Effector memory CD8-positive, alpha-beta T cell (primary cell): ENCODE data around the gene CENPF.

ENCODE experiments used
- ATAC-seq: fragments of 150-1000 bp; cut with Tn5 transposase; replicated peaks from 2 replicates; pipeline ENCODE4 v1.10.0; 2021; ENCODE audit warnings: mild to moderate bottlenecking, moderate library complexity
- DNase-seq, 3 experiments: peaks; one replicate each; pipeline ENCODE4 v3.0.0; 2021
- H3K27ac Mint-ChIP-seq, 2 donors: one replicate each; pipeline ENCODE4 v1.8.0; 2022; ENCODE audit warnings: mild to moderate bottlenecking in 2 of 2, mixed read lengths in 2 of 2, moderate library complexity in 2 of 2
- H3K27me3 Mint-ChIP-seq, 2 donors: one replicate each; pipeline ENCODE4 v1.8.0; 2022; ENCODE audit warnings: mixed read lengths in 2 of 2
- H3K36me3 Mint-ChIP-seq: one replicate; pipeline ENCODE4 v1.8.0; 2022; ENCODE audit warnings: mild to moderate bottlenecking, moderate library complexity, mixed read lengths; ENCODE audit not compliant: insufficient read depth
- H3K4me1 Mint-ChIP-seq, 2 donors: one replicate each; pipeline ENCODE4 v1.8.0; 2022; ENCODE audit warnings: low read depth in 2 of 2, mixed read lengths in 2 of 2
- H3K4me3 Mint-ChIP-seq, 2 donors: one replicate each; pipeline ENCODE4 v1.8.0; 2022; ENCODE audit warnings: mild to moderate bottlenecking in 2 of 2, mixed read lengths in 2 of 2, moderate library complexity in 2 of 2
- H3K9me3 Mint-ChIP-seq, 2 donors: one replicate each; pipeline ENCODE4 v1.8.0; 2022; ENCODE audit warnings: mixed read lengths in 2 of 2

CENPF gene

DNA sequence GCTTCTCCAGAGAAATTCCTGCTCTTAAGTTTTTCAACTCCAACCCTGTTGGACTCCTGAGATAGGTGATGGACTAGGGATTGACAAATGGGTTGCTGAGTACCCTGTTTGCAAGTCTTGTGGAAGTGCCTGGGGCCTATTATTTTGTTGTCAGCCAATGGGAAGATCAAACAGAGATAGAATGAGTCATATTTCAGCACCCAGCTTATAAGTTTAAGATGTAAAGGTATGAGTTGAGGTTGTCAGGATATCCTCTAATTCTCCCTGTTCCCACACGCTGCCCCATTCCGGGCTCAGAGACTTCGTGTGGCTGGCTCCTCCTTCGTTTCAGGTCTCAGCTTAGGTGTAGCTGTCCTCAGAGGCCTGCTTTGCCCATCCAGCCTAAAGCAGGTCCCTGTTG, 91.8 kb downstream of the CENPF start:
- no peak for DNase-seq
- peaks cover 9 to 20% of the 10 kb centered on the region in 2 donors for H3K27me3 Mint-ChIP-seq

DNA sequence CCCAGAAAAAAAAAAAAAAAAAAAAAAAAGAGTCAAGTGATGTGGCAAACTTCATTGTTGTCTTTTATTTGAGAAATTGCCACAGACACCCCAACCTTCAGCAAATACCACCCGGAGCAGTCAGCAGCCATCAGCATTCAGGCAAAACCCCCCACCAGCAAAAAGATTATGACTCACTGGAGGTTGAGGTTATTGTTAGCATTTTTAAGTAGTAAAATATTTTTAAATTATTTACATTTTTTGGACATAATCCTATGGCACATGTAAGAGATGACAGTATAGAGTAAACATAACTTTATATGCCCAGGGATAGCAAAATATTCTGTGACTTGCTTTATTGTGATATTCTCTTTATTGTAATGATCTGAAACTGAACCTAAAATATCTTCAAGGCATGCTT, 95.6 kb downstream of the CENPF start:
- no peak for ATAC-seq
- no peak overlapping the region for H3K4me3 Mint-ChIP-seq
- H3K4me1 Mint-ChIP-seq = no peaks in the 10 kb centered on the region
- H3K27ac Mint-ChIP-seq = no peak overlapping the region
- peaks cover 5% of the 10 kb centered on the region in 2 donors for H3K9me3 Mint-ChIP-seq
- H3K27me3 Mint-ChIP-seq = peaks cover 9 to 20% of the 10 kb centered on the region in 2 donors
- H3K36me3 Mint-ChIP-seq = no peaks in the 10 kb centered on the region
- no peak for DNase-seq

More for the DNA sequence above, 91.8 kb downstream of the CENPF start:
- H3K36me3 Mint-ChIP-seq = no peaks in the 10 kb centered on the region
- H3K4me1 Mint-ChIP-seq = no peaks in the 10 kb centered on the region
- peaks cover 0 to 3% of the 10 kb centered on the region in 2 donors for H3K9me3 Mint-ChIP-seq
- no peak overlapping the region for H3K4me3 Mint-ChIP-seq
- no peak for ATAC-seq
- no peak overlapping the region for H3K27ac Mint-ChIP-seq

DNA sequence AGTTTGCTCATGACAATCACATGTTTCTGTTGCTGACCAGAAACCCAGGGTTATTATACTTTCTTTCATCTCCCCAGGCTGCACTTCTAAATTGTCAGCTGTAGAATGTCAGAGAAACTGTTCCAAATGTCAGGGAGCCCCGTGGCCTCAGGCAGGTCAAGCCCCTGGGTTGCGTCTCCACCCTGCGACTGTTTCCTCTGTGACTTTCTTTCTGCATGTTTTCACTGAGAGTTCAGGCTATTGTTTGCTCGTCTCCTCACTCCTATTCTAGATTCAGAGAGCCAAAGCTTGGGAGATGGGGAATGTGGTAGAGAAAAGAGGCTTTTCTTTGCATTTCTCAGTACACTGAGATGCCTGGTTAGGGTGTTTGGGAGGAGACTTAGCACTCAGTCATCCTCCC, 97.4 kb downstream of the CENPF start:
- no peaks in the 10 kb centered on the region for H3K36me3 Mint-ChIP-seq
- ATAC-seq = no peak
- H3K4me3 Mint-ChIP-seq = no peak overlapping the region
- peaks cover 5 to 9% of the 10 kb centered on the region in 2 donors for H3K9me3 Mint-ChIP-seq
- no peaks in the 10 kb centered on the region for H3K4me1 Mint-ChIP-seq
- H3K27me3 Mint-ChIP-seq = peaks cover 9% of the 10 kb centered on the region in 2 donors
- DNase-seq = no peak
- no peak overlapping the region for H3K27ac Mint-ChIP-seq

DNA sequence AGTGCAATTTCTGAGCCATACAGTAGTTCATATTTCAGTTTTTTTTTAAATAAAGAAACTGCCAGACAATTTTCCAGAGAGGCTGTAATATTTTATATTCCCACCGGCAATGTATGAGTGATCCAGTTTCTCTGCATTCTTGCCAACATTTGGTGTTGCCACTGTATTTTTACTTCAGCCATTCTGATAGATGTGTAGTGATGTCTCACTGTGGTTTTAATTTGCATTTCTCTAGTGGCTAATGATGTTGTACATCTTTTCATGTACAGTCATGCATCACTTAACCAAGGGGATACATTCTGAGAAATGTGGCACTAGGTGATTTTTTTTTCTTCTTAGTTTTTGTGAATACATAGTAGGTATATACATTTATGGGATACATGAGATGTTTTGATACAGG, 99.6 kb downstream of the CENPF start:
- H3K27me3 Mint-ChIP-seq = peaks cover 0 to 6% of the 10 kb centered on the region in 2 donors
- H3K4me3 Mint-ChIP-seq = no peak overlapping the region
- no peak for DNase-seq
- no peaks in the 10 kb centered on the region for H3K4me1 Mint-ChIP-seq
- no peak for ATAC-seq
- peaks cover 5 to 9% of the 10 kb centered on the region in 2 donors for H3K9me3 Mint-ChIP-seq
- H3K27ac Mint-ChIP-seq = no peak overlapping the region
- H3K36me3 Mint-ChIP-seq = no peaks in the 10 kb centered on the region

DNA sequence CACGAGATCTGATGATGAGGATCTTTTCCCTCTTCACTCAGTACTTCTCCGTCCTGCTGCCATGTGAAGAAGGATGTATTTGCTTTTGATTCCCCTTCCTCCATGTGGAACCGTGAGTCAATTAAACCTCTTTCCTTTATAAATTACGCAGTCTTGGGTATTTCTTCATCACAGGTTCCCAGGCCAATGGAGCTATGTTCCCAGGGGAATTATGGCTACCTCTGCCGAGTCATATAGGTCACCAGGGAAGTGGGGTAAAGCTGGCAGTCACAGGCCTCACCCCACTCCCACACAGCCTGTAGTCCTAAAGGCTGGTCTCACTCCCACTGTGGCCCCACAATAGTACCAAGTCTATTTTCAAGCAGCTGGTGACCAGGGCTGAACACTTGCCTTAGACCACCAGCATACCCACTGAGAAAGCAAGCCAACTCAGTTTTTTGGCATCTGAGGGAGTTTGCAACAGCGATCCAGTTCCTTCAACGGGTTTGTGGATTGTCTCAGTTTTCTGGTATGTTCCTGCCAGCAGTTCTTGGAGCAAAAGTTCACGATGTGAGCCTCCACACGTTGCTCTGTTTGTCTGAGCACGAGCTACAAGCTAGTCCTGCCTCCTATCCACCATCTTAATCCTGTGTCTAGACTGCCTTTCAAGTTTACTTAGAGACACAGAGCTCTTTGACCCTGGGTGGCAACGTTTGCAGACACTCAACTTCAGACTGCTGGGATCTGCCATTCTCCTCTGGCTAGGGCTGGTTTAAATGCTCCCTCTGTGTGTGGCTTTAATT, 104.5 kb downstream of the CENPF start:
- Mint-ChIP-seq H3K9me3 (peaks cover 4 to 9% of the 10 kb centered on the region in 2 donors), H3K36me3 (no peaks in the 10 kb centered on the region), H3K4me3 (no peak overlapping the region), H3K27ac (no peak overlapping the region), H3K27me3 (no peaks in the 10 kb centered on the region), H3K4me1 (no peaks in the 10 kb centered on the region)
- ATAC-seq = no peak
- no peak for DNase-seq

DNA sequence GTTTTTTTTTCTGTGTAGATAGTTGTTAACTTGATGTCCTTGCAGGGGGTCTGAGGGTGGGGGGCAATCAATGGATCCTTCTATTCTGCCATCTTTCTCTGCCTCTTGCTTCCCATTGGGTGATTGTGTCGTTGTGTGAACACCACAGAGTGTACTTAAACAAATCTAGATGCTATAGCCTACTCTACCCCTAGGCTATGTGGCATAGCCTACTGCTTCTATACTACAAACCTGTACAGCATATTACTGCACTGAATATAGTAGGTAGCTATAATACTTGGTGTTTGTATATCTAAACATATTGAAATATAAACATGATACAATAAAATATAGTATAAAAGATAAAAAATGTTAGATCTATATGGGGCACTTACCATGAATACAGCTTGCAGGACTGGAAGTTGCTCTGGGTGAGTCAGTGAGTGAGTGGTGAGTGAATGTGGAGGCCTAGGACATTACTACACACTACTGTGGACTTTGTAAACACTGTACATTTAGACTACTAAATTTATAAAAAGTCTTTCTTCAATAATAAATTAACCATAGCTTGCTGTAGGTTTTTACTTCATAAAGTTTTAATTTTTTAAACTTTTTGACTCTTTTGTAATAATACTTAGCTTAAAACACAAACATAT, 105.4 kb downstream of the CENPF start:
- no peak overlapping the region for H3K4me3 Mint-ChIP-seq
- H3K27ac Mint-ChIP-seq = no peak overlapping the region
- H3K27me3 Mint-ChIP-seq = no peaks in the 10 kb centered on the region
- ATAC-seq (no peak), DNase-seq (no peak)
- no peaks in the 10 kb centered on the region for H3K36me3 Mint-ChIP-seq
- H3K9me3 Mint-ChIP-seq = peaks cover under 1 to 4% of the 10 kb centered on the region in 2 donors
- no peaks in the 10 kb centered on the region for H3K4me1 Mint-ChIP-seq

DNA sequence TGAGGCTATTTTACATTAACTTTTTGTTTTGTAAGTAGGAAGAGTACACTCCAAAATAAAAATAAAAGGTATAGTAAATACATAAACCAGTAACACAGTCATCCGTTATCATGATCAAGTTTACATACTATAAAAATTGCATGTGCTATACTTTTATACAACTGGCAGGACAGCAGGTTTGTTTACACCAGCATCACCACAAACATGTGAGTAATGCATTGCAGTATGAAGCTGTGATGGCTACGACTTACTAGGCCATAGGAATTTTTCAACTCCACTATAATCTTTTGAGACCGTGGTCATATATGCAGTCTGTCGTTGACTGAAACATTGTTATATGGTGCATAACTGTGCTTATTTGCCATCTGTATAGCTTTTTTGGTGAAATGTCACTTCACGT, 106.2 kb downstream of the CENPF start:
- H3K9me3 Mint-ChIP-seq = peaks cover 0 to 2% of the 10 kb centered on the region in 2 donors
- DNase-seq = no peak
- H3K4me3 Mint-ChIP-seq = no peak overlapping the region
- no peaks in the 10 kb centered on the region for H3K4me1 Mint-ChIP-seq
- no peak for ATAC-seq
- H3K27ac Mint-ChIP-seq = no peak overlapping the region
- peaks cover 0 to 6% of the 10 kb centered on the region in 2 donors for H3K27me3 Mint-ChIP-seq
- no peaks in the 10 kb centered on the region for H3K36me3 Mint-ChIP-seq

DNA sequence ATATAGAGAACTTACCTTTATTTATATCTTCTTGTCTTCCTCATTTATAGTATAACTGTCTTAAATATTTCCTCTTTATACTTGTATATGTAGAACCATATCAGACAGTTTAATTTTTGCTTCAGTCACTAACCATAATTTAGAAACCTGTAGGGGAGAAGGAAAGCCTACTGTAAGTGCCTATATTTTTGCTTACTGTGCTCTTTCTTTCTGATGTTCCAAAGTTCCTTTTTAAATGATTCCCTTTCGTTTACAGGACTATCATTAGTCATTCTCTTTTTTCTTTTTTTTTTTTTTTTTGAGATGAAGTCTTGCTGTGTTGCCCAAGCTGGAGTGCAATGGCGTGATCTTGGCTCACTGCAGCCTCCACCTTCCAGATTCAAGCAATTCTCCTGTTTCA, 109.7 kb downstream of the CENPF start:
- DNase-seq = no peak
- Mint-ChIP-seq H3K4me1 (no peaks in the 10 kb centered on the region), H3K36me3 (no peaks in the 10 kb centered on the region), H3K27ac (no peak overlapping the region), H3K9me3 (peaks cover 5 to 8% of the 10 kb centered on the region in 2 donors), H3K27me3 (peaks cover 9 to 18% of the 10 kb centered on the region in 2 donors), H3K4me3 (no peak overlapping the region)
- ATAC-seq = no peak
